ENCODE data around the gene GABRB1.

Gene GABRB1

GRCh38 chr4:47049347-47049746, 18.0 kb downstream of the GABRB1 start:
- DNase-seq (ENCODE audit: low read depth in 2 of 2): no peak

GRCh38 chr4:47050761-47051725, 19.7 kb downstream of the GABRB1 start:
- DNase-seq (ENCODE audit: low read depth in 2 of 2): no peak

DNA sequence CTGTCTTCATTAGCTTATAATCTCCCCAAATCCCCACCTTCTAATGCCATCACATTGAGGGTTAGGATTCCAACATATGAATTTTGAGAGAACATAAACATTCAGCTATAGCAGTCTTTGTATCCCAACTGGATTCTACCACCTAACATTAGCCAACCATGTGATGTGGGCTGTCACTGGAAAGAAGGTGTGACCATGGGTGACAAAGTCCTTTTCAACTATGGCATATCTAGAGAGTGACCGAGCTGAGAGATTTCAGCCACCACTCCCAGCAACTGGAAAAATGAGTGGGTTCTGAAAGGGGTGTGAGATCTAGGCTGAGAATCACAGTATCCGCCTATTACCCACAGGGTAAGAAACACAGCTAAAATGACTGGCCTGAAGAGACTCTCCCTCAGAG, 22.1 kb downstream of the GABRB1 start:
- no peak for DNase-seq (ENCODE audit: low read depth in 2 of 2)

DNA sequence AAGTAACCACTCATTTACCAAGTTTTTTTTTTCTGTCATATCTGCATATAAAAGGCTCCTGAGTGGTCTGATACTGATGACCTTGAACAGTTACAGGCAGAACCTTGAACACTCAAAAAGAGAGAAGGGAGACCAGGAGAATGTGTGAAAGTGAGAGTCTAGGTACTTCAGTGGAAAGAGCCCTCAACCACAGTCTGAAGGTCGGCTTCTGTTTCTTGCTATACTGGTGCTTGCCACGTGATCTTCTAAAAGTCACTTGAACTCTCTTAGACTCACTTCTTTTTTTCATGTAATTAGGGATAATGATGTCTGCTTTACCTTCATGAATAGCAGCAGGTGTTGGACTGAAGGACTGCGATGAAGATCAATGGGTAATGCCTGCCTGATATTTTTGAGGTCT, 22.8 kb downstream of the GABRB1 start:
- no peak for DNase-seq (ENCODE audit: low read depth in 2 of 2)

GRCh38 chr4:47057991-47058390, 26.6 kb downstream of the GABRB1 start:
- DNase-seq (ENCODE audit: low read depth in 2 of 2): no peak

DNA sequence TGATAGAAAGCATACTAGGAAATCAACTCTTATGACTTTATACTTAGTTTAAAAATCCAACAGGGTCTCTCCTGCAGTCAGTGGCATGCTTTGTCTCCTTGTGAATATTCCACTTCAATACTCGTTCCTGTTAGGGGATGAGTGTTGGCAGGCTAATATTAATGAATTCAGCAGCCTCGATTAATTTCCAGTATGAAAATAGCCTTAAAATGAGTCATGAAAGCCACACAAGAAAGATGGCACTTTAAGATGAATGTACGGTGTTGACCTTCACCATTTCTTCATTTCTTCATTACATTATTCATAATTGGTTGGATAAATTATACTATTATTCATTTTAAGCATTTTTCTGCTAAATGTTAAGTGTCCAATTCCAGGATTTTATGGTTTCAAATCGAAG, 29.2 kb downstream of the GABRB1 start:
- DNase-seq (ENCODE audit: low read depth in 2 of 2): no peak

- no peak for DNase-seq (ENCODE audit: low read depth in 2 of 2)
These were observed 30.1 kb downstream of the GABRB1 start for GRCh38 chr4:47061435-47061834.

GRCh38 chr4:47065051-47065481, 33.7 kb downstream of the GABRB1 start:
- DNase-seq (ENCODE audit: low read depth in 2 of 2): no peak

DNA sequence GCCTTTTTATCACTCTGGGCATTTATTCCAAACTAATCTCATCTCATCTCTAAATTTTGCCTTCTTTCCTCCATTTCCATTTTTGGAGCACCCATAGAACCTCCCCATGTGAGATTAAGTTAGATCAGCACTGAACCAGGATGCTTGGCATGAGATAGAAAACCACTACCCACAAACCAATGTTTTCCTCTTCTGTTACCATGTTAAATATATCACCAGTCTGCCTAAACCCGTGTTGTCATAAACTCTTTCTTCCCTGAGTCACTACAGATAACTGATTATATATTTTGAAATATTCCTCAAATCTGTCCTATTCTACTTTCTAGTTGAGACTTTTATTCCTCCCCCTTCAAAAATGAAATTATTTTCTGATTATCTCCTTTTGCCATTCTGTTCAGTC, 37.6 kb downstream of the GABRB1 start:
- DNase-seq (ENCODE audit: low read depth in 2 of 2): no peak

DNA sequence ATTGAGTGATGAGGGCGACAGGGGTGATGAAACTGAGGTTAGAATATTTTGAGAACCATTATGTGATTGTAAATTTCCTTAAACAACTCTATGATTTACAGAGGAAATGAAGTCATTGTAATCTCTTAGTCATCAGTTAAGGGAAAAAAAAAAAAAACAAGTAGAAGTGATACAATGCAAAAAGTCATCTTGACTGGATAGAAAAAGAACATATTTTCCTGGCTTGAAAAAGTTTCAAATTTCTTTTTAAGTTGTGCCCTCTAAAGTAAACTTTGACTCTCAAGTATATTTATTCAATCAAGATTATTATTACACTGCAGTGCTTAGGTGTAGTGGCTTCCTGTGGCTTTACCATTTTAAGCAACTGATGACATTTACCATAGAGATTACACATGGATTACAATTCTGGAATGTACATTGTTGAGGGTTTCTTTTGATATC, 40.6 kb downstream of the GABRB1 start:
- no peak for DNase-seq (ENCODE audit: low read depth in 2 of 2)

- no peak for DNase-seq (ENCODE audit: low read depth in 2 of 2)
These were observed 42.3 kb downstream of the GABRB1 start for GRCh38 chr4:47073647-47074046.

DNA sequence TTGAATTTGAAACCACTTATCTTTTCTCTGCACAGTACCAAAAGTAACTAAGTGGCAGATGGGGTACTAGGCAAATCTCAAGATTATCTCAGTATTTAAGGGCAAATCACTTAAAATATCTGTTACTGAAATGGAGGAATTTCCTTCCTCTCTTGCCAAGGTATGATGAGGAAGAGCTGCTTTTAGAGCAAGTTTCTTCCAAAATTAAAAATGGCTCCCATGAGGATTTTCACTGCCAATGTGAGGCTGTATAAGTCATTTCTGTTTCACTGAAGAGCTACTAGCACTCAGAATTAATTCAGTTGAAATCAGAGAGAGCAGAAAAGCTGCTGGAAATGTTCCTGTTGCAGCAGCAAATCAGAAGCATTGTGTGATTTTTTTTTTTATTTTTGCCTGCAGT, 43.4 kb downstream of the GABRB1 start:
- no peak for DNase-seq (ENCODE audit: low read depth in 2 of 2)

GRCh38 chr4:47075262-47075661, 43.9 kb downstream of the GABRB1 start:
- DNase-seq (ENCODE audit: low read depth in 2 of 2): no peak

GRCh38 chr4:47075919-47076318, 44.6 kb downstream of the GABRB1 start:
- no peak for DNase-seq (ENCODE audit: low read depth in 2 of 2)

GRCh38 chr4:47084111-47084510, 52.7 kb downstream of the GABRB1 start:
- DNase-seq (ENCODE audit: low read depth in 2 of 2): no peak

- DNase-seq (ENCODE audit: low read depth in 2 of 2): no peak
These were observed 53.4 kb downstream of the GABRB1 start for GRCh38 chr4:47084795-47085194.

GRCh38 chr4:47088298-47088697, 56.9 kb downstream of the GABRB1 start:
- DNase-seq (ENCODE audit: low read depth in 2 of 2): no peak

DNA sequence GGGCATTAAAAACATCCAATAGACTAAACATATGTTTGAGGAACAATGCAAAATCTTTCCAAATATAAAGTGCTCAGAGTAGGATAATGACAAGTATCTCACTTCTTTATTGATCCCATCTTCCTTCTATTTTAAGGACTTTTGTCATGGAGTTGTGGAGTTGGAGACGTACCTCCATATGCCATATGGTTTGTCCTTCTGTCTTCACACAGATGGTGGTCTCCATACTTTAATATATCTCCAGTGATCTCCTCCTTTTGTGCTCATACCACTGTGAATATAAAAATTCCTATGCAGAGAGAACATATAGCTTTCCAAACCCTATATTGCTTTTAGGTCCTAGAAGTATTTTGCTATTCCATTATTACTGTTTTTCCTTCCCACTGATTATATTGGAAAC, 64.5 kb downstream of the GABRB1 start:
- no peak for DNase-seq (ENCODE audit: low read depth in 2 of 2)

DNA sequence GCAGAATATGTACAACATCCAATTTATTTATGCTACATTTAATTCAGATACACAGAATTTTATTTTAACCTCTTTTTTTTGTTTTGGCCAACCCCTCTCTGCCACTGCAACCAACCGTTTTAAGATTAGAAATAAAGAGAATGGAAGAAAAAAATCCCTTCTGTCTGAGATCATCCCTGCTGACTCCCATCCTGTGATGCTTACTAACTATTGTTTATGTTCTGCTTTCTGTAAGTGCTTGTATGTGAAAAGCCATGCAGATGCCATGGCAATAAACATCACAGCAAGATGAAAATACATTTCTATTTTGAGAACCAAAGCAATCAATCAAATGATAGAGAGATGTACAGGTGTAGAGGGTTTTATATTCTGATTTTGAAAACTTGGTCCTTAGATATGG, 70.1 kb downstream of the GABRB1 start:
- no peak for DNase-seq (ENCODE audit: low read depth in 2 of 2)

GRCh38 chr4:47104986-47105385, 73.6 kb downstream of the GABRB1 start:
- DNase-seq (ENCODE audit: low read depth in 2 of 2): no peak

GRCh38 chr4:47106561-47106960, 75.2 kb downstream of the GABRB1 start:
- no peak for DNase-seq (ENCODE audit: low read depth in 2 of 2)

DNA sequence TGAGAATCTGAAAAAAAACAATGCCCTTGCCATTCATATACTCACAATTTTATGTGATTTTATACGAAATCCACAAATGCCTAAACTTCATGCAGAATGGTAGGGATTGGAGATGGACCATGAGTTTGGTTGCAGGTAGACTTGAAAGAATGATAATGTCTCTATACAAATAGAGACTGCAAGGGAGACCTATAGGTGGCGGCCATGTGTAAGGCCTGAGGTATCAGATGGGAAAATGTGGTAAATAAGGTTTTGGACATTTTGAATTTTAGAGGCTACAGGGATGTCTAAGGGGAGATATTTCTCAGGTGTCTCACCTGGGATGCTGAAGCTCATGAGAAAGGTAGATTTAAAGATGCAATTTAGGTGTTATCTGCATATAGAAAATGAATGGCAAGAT, 78.0 kb downstream of the GABRB1 start:
- no peak for DNase-seq (ENCODE audit: low read depth in 2 of 2)

GRCh38 chr4:47110546-47111132, 79.3 kb downstream of the GABRB1 start:
- DNase-seq (ENCODE audit: low read depth in 2 of 2): no peak

Data from stimulated activated CD8-positive, alpha-beta memory T cell treated with anti-CD3 and anti-CD28 coated beads, Interleukin-15, amount 100 ng/mL, for 4 hours (primary cell).